ENCODE results near the gene STKLD1.
"Not testable (repeated sequence)": the region's sequence is repeated elsewhere in the genome, so short reads cannot be mapped to it uniquely, and the experiment has no call there.

- not testable (repeated sequence) for TF ChIP-seq CTCF (IDR thresholded peaks at IDR 0.05; ENCODE audit: low read length); EZH2 (optimal IDR thresholded peaks at IDR 0.05; ENCODE audit: low read depth, low read length); EZH2phosphoT487 (IDR thresholded peaks at IDR 0.05; ENCODE audit: low read length)
These were observed 15.3 kb downstream of the STKLD1 start for GRCh38 chr9:133391449-133391848.

Measured in MM.1S (cell line).